DOHH2 (cell line): ENCODE data around the gene FOXP4.

ENCODE experiments used
- CTCF ChIP-seq: fragments of 200-600 bp; sonication (generic); IDR thresholded peaks from one replicate; pipeline ENCODE4 v1.5.1; 2014; ENCODE audit warnings: antibody characterized with exemption, mild to moderate bottlenecking, low read depth, low read length; ENCODE audit not compliant: poor library complexity, severe bottlenecking
- EZH2phosphoT487 ChIP-seq: fragments of 200-600 bp; sonication (generic); IDR thresholded peaks from 2 replicates; pipeline ENCODE4 v1.6.1; 2017; ENCODE audit warnings: borderline replicate concordance, mild to moderate bottlenecking, antibody characterized with exemption, low read length, moderate library complexity, mixed read lengths

- no peak for TF ChIP-seq CTCF
- no peak for TF ChIP-seq EZH2phosphoT487
Observed at GRCh38 chr6:41545247-41545702, 906 bp upstream of the FOXP4 start.
